Measurements from ENCODE around the gene TK2.

DNA sequence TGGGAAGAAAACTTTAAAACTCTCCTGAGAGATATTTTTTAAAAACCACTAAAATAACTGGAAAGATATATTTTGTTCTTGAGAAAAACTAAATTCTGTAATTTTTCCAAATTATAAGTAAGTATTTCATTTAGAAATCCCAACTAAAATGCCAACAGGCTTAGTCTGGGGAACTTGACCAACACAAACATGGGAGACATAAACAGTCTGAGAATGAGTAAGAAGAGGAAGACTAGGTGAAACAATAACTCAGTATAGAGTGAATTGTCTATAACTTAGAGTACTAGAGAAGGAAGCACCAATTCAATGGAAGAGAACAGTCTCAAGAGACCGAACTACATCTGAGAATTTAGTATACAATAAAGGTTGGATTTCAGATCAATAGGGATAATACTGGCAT is 19.2 kb upstream of the TK2 start:
- TF ChIP-seq, protein P1, sequence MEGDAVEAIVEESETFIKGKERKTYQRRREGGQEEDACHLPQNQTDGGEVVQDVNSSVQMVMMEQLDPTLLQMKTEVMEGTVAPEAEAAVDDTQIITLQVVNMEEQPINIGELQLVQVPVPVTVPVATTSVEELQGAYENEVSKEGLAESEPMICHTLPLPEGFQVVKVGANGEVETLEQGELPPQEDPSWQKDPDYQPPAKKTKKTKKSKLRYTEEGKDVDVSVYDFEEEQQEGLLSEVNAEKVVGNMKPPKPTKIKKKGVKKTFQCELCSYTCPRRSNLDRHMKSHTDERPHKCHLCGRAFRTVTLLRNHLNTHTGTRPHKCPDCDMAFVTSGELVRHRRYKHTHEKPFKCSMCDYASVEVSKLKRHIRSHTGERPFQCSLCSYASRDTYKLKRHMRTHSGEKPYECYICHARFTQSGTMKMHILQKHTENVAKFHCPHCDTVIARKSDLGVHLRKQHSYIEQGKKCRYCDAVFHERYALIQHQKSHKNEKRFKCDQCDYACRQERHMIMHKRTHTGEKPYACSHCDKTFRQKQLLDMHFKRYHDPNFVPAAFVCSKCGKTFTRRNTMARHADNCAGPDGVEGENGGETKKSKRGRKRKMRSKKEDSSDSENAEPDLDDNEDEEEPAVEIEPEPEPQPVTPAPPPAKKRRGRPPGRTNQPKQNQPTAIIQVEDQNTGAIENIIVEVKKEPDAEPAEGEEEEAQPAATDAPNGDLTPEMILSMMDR (IDR thresholded peaks at IDR 0.05): no peak
- TF ChIP-seq POLR2A (IDR thresholded peaks at IDR 0.05): no peak

Data from heart left ventricle (tissue), 13 donors.